Endometrial microvascular endothelial cells (primary cell): Measurements from ENCODE around the gene RAP1B. TPM values are rescaled to one million over a fixed set of nuclear protein-coding genes. Genes with fewer than 3 reads are reported as not detected.
"Not testable (repeated sequence)": the region's sequence is repeated elsewhere in the genome, so short reads cannot be mapped to it uniquely, and the experiment has no call there.

Experiments used
- in situ Hi-C: cut with HindIII; loops from 2 replicates; pipeline ENCODE4 v1.10.0; 2017; ENCODE audit warnings: low sequenced_read_pairs, low pct_unique_long_range_greater_than_20kb; ENCODE audit errors: inconsistent ontology term
- total RNA-seq: library from RNA; depleted of rRNA; stranded (reverse); fragments of >200 nt; gene quantifications from one replicate; pipeline ENCODE4 v1.2.3, GENCODE V29; 2015; ENCODE audit errors: inconsistent ontology term

Gene RAP1B
- total RNA-seq, 1 donor from 2014 or later = 239 TPM

DNA sequence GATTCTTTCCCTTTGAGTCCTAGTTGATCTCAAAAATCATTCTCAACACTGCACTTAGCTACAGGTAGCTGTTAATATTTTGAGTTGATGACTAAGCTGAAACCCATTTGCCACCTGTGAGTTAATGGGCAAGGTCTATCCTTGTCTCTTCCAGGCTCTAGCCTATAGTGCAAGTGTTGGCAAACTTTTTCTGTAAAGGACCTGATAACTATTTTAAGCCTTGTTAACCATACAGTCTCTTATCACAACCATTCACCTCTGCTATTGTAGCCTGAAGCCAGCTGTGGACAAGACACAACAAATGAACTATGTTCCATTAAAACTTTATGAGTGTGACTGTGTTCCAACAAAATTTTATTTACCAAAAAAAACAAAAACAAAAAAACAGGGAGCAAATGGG lies 19.4 kb downstream of the RAP1B start:
- in situ Hi-C loops = no loop called here

DNA sequence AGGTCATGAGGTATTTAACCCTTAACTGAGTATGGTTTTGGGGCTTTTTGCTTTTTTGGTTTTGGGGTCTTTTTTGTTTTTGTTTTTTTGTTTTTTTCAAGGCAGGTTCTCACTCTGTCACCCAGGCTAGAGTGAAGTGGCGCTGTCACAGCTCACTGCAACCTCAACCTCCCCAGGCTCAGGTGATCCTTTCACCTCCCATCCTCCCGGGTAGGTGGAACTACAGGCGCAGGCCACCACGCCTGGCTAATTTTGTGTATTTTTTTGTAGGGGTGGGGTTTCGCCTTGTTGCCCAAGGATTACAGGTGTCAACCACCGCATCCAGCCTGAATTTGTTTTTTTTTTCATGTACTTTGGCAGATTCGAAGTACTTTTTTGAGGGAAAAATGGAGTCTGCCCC lies 19.9 kb downstream of the RAP1B start:
- in situ Hi-C loops = no loop called here

DNA sequence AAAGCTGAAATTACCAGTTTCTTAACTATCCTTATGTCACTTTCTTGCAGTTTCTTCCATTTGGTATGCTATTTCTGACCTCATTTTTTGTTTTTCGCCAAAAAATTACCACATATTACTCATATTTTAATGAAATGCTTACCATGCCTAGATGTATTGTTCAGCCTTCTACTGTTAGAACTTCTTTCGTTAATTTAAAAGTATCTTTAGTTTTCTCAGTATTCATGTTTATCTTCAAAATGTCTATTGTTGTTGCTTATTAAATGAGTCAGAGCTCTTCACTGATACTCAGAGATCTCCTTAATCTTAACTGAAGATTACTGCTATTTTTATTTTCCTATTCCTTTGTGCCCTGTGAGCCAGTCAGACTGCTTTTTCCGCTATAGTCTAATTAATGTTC lies 20.5 kb downstream of the RAP1B start:
- in situ Hi-C loops = no loop called here

DNA sequence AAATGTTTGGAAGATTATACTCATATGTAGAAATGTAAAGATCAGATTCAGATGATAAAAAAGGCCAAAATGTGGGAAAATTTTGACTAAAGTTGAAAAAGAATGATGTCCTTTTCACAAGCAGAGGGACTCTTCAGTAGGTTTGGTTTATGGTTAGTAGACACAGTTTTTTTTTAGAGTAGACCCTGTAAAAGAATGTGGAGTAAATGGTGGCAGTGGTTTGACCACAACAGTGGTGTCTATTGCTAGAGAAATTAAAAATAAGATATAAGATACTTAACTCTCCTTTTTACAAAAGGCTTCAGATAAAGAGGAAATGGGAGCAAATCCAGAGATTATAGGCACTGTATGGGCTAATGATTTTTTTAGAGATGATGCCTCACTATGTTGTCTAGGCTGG lies 21.8 kb downstream of the RAP1B start:
- in situ Hi-C loops = no loop called here

DNA sequence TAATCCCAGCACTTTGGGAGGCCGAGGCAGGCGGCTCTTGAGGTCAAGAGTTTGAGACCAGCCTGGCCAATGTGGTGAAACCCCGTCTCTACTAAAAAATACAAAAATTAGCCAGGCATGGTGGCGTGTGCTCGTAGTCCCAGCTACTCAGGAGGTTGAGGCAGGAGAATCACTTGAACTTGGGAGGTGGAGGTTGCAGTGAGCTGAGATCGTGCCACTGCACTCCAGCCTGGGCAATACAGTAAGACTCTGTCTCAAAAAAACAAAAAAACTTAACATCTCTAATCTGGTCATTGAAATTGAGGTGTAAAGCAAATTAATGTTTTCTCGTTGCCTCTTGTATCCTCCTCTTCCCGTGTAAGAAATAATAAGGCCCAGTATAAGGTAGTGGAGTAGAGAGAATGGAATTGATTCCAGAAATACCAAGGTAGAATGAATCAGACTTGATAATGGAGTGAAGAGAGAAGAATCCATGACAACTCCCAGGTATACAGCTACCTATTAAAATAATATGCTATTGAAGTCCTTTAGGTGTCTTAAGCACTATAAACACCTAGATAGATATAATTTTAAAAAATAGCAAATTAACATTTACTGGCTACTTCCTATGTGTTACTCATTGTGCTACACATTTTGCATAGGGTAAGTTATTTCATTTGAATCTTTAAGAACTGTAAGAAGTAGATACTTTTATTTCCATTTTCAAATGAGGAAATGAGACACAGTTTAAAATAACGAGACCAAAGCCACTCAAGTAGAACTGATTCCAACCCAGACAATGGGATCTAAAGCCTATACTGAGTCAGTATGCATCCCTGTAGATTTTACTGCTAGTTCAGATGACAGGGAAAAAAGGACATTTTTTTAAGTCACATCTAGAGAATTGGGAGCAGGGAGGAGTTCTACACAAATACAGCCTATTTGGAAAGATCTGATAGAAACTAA lies 23.2 kb downstream of the RAP1B start:
- in situ Hi-C loops = no loop called here

DNA sequence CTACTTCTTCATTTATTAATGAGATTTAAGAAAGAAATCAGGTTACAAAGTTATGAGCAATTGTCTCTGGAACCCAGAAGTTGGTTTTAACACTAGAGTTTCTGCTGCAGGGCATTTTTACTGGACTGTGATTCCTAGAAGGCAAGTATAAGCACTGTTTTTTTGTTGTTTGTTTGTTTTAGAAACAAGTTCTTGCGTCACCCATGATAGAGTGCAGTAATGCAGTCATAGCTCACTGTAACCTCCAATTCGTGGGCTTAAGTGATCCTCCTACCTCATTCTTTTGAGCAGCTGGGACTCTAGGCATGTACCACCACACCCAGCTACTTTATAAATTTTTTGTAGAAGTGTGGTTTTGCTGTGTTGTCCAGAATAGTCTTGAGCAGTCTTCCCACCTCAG lies 25.6 kb downstream of the RAP1B start:
- in situ Hi-C loops = no loop called here

DNA sequence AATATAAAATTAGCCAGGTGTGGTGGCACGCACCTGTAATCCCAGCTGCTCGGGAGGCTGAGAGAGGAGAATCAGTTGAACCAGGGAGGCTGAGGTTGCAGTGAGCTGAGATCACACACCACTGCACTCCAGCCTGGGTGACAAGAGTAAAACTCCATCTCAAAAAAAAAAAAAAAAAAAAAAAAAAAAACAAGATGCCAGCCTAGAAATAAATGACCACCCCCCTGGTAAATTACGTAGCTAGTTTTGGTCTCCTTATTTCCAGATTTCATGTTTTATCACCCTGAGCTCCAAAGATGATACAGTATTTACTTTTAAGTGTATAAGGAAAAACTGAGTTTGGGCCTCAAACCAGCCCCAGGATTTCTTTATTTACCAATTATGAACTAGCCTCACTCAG lies 26.7 kb downstream of the RAP1B start:
- in situ Hi-C loops = not testable (repeated sequence)

DNA sequence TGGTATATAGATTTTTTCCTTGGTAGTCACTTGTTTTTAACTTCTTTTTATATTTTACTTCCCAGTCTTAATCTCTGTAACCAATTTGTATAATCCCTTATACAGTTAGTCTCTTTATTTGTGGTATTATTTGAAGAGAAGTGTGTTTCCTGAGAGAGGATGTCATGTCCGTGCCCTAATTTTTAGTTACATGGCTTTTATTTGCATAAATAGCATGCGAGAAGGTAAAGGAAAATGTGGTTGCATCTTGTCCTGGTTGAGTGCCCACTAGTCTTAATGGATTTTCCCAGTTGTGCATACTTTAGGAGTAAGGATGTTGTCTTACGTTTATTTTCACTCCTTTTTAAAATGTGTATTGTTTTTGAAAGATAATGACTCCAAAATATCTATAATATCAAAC lies 27.5 kb downstream of the RAP1B start:
- in situ Hi-C loops = no loop called here

DNA sequence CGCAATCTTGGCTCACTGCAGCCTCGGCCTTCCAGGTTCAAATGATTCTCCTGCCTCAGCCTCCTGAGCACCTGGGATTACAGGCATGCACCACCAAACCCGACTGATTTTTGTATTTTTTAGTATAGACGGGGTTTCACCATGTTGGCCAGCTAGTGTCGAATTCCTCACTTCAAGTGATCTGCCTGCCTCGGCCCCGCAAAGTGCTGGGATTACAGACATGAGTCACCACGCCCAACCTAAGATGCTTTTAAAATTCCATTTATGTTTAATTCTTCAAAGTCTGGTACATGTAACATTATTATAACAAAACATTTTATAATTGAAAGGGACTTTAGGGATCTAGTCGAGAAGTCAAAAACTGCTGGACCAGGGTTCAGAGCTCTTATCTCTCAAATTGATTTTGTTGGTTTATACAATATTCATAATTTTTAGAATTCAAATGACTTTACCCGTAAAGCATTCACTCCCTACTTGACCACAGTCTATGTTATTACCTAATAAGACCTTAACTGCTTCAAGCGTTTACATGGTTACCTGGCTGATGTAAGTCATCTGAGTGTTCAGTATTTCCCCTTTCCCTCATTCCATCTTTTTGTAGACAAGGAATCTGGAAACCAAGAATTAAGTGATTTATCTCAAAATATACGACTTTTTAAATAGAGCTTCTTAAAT lies 28.2 kb downstream of the RAP1B start:
- in situ Hi-C loops = no loop called here

DNA sequence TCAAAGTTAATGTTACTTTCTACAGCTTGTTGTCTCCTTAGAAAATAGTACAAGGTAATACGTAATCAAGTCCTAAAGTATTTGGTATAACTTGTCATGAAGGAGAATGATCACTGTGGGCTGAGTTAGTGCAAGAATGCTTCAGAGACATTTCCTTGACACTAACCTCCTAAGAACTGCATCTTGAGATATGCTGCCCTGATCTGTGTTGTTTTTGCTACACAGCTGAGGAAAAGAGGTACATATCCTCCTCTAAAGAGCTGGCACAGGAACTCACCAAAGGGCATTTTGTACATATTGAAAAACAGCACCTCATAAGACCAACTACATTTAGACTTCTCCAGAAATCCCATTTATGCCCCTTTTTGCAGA lies 28.7 kb downstream of the RAP1B start:
- in situ Hi-C loops = no loop called here

DNA sequence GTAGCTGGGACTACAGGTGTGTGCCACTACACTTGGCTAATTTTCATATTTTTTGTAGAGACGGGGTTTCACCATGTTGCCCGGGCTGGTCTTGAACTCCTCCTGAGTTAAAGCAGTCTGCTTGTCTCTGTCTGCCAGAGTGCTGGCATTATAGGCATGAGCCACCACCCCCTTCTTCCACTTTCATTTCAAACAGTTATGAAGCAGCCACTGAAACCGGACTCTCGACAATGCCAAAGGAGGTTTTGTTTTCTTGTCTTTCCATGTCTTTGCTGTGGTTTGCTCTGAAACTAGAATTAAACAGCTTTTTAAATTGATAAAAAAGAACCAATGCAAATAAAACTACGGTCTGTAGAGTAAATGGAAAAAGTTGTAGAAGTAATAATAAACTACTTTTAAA lies 30.4 kb downstream of the RAP1B start:
- in situ Hi-C loops = no loop called here

DNA sequence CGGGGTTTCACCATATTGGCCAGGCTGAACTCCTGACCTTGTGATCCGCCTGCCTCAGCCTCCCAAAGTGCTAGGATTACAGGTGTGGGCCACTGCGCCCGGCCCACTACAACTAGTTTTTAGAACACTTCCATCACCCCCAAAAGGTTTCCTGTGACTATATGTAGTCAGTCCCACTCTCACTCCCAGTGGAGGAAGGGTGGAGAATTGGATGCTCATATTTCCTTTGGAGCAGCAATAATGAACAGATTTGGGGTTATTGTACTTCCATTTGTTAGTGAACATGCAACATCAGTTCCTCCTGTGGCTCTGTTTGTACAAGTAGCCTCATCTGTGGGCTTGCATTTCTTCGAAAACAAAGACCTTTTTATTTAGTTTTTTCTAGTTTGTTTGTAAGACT lies 35.8 kb downstream of the RAP1B start:
- in situ Hi-C loops = no loop called here

DNA sequence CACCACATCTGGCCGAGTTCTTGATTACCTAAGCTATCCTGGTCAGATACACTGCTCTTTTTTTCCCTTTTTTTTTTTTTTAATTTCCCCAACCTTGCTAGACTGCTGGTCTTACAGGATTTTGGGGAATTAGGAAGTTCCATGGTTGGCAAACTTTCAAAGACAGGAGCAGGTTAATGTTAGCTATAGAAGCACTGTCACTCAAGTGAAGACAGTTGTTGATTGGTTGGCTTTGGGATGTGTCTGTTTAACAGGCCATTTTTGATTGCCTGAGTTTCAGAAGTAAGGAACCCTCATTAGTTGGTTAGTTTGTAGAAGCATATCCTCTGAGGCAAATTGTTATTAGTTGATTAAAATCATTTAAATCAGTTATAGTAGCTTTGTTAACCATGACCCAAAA lies 36.8 kb downstream of the RAP1B start:
- in situ Hi-C loops = no loop called here

DNA sequence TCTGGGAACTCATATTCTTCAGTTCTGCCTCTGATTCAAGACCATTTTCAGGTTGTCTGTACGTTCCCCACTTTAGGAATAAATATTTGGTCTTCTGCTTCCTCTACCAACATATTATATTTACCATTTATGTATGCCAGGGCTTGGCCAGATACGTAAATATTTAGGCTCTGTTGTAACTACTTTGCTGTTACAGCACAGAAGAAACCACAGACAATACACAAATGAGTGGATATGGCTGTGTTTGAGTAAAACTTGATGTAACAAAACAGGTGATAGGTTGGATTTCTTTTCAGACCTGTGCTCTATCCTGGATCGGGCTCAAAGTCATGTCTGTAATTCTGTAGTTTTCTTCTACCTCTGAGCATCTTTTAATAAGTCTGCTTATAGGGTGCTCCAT lies 37.5 kb downstream of the RAP1B start:
- in situ Hi-C loops = no loop called here

DNA sequence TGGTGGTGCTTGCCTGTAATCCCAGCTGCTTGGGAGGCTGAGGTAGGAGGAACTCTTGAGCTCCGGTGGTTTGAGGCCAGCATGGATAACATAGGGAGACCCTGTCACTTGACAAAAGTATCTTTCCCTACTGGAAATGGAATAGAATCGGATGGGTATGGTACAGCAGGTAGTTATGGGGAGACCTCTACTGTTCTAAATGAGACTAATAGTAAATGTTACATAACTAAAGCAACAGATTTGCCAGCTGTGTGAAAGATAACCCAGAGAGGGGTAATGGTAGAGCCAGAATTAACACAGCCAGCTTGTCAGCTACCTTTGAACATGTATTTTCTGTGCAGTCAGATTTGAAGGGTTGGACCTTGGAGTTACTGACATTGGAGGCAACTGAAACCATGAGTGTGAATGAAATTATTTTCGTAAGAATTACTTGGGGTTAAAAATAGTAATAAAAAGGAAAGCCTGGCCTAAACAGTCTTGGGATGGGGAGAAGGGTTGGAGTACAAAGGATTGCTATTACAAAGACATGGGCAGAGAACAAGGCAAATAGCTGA lies 54.4 kb downstream of the RAP1B start:
- in situ Hi-C loops = no loop called here

DNA sequence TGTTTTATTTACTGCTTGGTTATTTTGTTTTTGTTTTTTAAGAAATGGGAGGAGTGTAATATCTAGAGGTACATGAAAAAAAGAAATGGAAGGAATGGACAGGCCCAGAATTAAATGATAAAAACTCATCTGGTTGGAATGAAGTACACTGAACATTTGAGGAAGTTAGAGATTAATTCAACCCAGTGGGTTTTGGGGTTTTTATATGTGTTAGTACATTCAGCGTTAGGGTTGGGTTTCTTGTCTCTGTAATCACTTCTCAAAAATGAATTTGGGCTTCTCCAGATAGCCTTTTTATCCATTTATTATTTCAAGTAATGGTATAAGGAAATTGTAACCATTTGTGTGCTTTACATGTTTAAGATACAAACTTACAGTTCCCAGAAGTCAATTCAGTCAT lies 56.6 kb downstream of the RAP1B start:
- in situ Hi-C loops = no loop called here

DNA sequence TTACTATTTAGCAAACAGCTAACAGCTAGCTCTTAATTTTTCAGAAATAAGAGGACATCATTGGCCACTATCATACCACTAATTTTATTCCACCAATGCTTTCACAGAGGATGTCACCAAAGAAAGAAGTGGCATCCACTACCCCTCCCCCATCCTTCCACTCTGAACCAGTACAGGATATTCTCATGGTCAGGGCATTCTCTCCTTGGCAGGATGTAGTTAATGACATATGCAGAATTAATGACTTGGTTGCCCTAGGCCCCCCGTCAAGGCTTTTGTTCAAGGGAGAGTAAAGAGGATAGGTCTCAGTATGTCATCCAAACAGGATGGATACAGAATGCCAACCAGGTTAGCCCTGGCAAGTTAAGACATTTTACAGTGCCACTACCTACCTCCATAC lies 57.2 kb downstream of the RAP1B start:
- in situ Hi-C loops = no loop called here

DNA sequence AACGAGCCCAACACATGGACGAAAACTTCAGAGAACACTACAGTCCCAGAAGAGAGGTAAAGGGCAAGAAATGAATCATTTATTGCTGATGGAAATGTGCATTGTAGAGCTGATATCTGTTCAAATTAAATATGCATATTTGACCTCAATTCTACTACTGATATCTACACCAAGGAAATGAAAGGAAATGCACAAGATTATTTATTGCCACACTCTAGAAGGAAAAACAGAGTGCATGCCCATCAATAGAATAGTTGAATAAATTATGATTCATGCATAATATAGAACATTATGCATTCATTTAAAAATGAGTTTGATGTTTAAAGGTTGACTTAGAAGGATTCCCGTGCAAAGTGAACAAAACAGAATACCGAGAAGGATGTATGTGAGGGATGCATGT lies 60.5 kb downstream of the RAP1B start:
- in situ Hi-C loops = no loop called here

DNA sequence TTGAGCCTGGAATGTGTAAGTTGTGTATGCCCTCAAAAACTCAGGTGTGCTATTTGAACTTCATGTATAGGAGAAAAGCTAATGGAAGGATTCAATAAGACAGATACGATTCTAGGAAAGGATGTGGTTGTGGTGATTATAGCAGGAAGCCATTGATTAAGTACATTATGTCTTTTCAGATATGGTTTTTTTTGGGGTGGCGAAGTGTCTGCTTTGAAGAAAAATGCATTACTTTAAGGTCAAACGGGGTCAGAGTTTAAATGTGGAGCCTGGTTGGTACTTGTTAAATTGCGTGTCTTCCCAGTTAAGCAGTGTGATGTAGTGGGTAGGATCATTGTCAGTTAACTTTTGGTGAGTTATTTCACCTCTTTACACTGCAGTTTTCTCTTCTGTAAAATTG lies 63.1 kb downstream of the RAP1B start:
- in situ Hi-C loops = no loop called here

DNA sequence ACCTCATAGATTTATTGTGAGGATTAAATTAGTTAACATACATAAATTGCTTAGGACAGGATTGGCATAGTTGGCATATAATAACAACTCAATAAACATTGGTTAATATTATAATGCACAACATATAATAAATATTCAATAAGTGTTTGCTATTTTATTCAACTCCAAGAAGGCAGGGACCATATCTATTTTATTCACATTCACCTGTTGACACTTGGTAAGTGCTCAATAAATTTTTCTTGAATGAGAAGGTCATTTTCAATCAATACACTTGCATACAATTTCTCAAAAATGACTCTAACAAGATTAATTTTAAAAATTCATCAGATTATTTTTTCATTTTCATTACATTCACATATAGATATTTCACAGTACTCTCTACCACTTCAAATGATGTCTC lies 63.7 kb downstream of the RAP1B start:
- in situ Hi-C loops = no loop called here
